ENCODE results near the gene CELF1. TPM values are rescaled to one million over a fixed set of nuclear protein-coding genes. Genes with fewer than 3 reads are reported as not detected.
"Not testable (repeated sequence)": the region's sequence is repeated elsewhere in the genome, so short reads cannot be mapped to it uniquely, and the experiment has no call there.

Gene CELF1
- total and polyA plus RNA-seq, 2 donors (not counting 1 experiment from before 2014, with no cell fraction given) = 52.0 to 153 TPM

GRCh38 chr11:47560426-47560825 lies 7.5 kb upstream of the CELF1 start:
- intact Hi-C loops (cut with micrococcal nuclease) = no loop called here
- peaks cover 10% of the 10 kb centered on the region for H3K4me1 Mint-ChIP-seq
- peaks cover 28% of the 10 kb centered on the region for H3K79me2 ChIP-seq (ENCODE audit: control insufficient read depth, insufficient read depth, low read length)
- no peaks in the 10 kb centered on the region for H3K36me3 ChIP-seq (replicated peaks in 1 of 2; ENCODE audit: control extremely low read depth in 1 of 2, control insufficient read depth in 1 of 2, extremely low read depth in 1 of 2, insufficient read depth in 2 of 2, low read length in 1 of 2)
- TF ChIP-seq EZH2 (IDR thresholded peaks at IDR 0.05; ENCODE audit: borderline replicate concordance, insufficient read depth, low read depth, low read length, poor library complexity, severe bottlenecking) (no peak), CTCF (IDR thresholded peaks at IDR 0.05) (no peak)
- H3K27ac Mint-ChIP-seq = no peak overlapping the region
- H3K27me3 ChIP-seq (replicated peaks in 1 of 4; ENCODE audit: control extremely low read depth in 1 of 4, control insufficient read depth in 3 of 4, insufficient read depth in 4 of 4, low read length in 3 of 4) = no peaks in the 10 kb centered on the region
- H3K4me2 ChIP-seq (replicated peaks; ENCODE audit: low read depth, low read length, poor library complexity, severe bottlenecking) = no peak overlapping the region
- DNase-seq = no peak
- no peak overlapping the region for H3K4me3 ChIP-seq (ENCODE audit: control extremely low read depth in 1 of 5, extremely low read depth in 1 of 5, insufficient read depth in 1 of 5, low read depth in 2 of 5, low read length in 4 of 5)
- ATAC-seq (ENCODE audit: low read depth) = no peak
- H3K9me3 Mint-ChIP-seq (ENCODE audit: insufficient read depth) = no peaks in the 10 kb centered on the region
- no peak overlapping the region for H3K27ac ChIP-seq (ENCODE audit: low read length in 2 of 2)
- H3K4me3 Mint-ChIP-seq = no peak overlapping the region
- no peaks in the 10 kb centered on the region for H3K27me3 Mint-ChIP-seq
- 95% methylated on average over 2 of the region's 2 CpGs for WGBS (ENCODE audit: insufficient coverage)
- peaks cover 3 to 9% of the 10 kb centered on the region in 2 donors for H3K4me1 ChIP-seq (ENCODE audit: control insufficient read depth in 2 of 2, insufficient read depth in 2 of 2, low read length in 2 of 2)
- H3K9ac ChIP-seq (ENCODE audit: low read length) = no peak overlapping the region
- H2AFZ ChIP-seq (ENCODE audit: insufficient read depth, low read depth, low read length, poor library complexity, severe bottlenecking) = no peak overlapping the region
- H4K20me1 ChIP-seq (ENCODE audit: control insufficient read depth, insufficient read depth, low read length, poor library complexity, severe bottlenecking) = no peaks in the 10 kb centered on the region
- ChIA-PET CTCF (interaction anchor here (0.7 kb wide), 1 partner anchor 75 kb away, joined by 3 read pairs; no protein-coding TSS in a partner anchor), POLR2A (interaction anchor here (1.1 kb wide), 1 partner anchor 17 kb away, joined by 6 read pairs; no protein-coding TSS in a partner anchor)
- H3K9me3 ChIP-seq (ENCODE audit: control extremely low read depth in 1 of 3, control insufficient read depth in 2 of 3, insufficient read depth in 1 of 3, low read length in 2 of 3) = no peaks in the 10 kb centered on the region

GRCh38 chr11:47558695-47559094 lies 5.8 kb upstream of the CELF1 start:
- no peaks in the 10 kb centered on the region for H3K36me3 ChIP-seq (replicated peaks in 1 of 2; ENCODE audit: control extremely low read depth in 1 of 2, control insufficient read depth in 1 of 2, extremely low read depth in 1 of 2, insufficient read depth in 2 of 2, low read length in 1 of 2)
- no peak overlapping the region for H3K27ac Mint-ChIP-seq
- H3K4me1 ChIP-seq (ENCODE audit: control insufficient read depth in 2 of 2, insufficient read depth in 2 of 2, low read length in 2 of 2) = peaks cover 0 to 2% of the 10 kb centered on the region in 2 donors
- intact Hi-C loops (cut with micrococcal nuclease) = loop anchor here (10.0 kb wide), 2 partner anchors 624 to 1624 kb away; partner anchors contain the start of gene CSTPP1
- H3K9me3 Mint-ChIP-seq (ENCODE audit: insufficient read depth) = no peaks in the 10 kb centered on the region
- ATAC-seq (ENCODE audit: low read depth) (no peak), DNase-seq (no peak)
- H3K27me3 Mint-ChIP-seq = no peaks in the 10 kb centered on the region
- H3K4me1 Mint-ChIP-seq = peaks cover 3% of the 10 kb centered on the region
- TF ChIP-seq EZH2 (IDR thresholded peaks at IDR 0.05; ENCODE audit: borderline replicate concordance, insufficient read depth, low read depth, low read length, poor library complexity, severe bottlenecking) (no peak), CTCF (IDR thresholded peaks at IDR 0.05) (no peak)
- no peak overlapping the region for H2AFZ ChIP-seq (ENCODE audit: insufficient read depth, low read depth, low read length, poor library complexity, severe bottlenecking)
- H3K9me3 ChIP-seq (ENCODE audit: control extremely low read depth in 1 of 3, control insufficient read depth in 2 of 3, insufficient read depth in 1 of 3, low read length in 2 of 3) = no peaks in the 10 kb centered on the region
- H3K9ac ChIP-seq (ENCODE audit: low read length) = no peak overlapping the region
- WGBS (ENCODE audit: insufficient coverage) = no CpG with 5 or more reads among the region's 1 CpG
- H3K79me2 ChIP-seq (ENCODE audit: control insufficient read depth, insufficient read depth, low read length) = peaks cover 21% of the 10 kb centered on the region
- CTCF ChIA-PET = interaction anchor here (0.7 kb wide), 1 partner anchor 25 kb away, joined by 3 read pairs; no protein-coding TSS in a partner anchor
- H4K20me1 ChIP-seq (ENCODE audit: control insufficient read depth, insufficient read depth, low read length, poor library complexity, severe bottlenecking) = no peaks in the 10 kb centered on the region
- H3K4me2 ChIP-seq (replicated peaks; ENCODE audit: low read depth, low read length, poor library complexity, severe bottlenecking) = no peak overlapping the region
- H3K4me3 Mint-ChIP-seq = no peak overlapping the region
- H3K27me3 ChIP-seq (replicated peaks in 1 of 4; ENCODE audit: control extremely low read depth in 1 of 4, control insufficient read depth in 3 of 4, insufficient read depth in 4 of 4, low read length in 3 of 4) = no peaks in the 10 kb centered on the region
- H3K27ac ChIP-seq (ENCODE audit: low read length in 2 of 2) = no peak overlapping the region
- H3K4me3 ChIP-seq (ENCODE audit: control extremely low read depth in 1 of 5, extremely low read depth in 1 of 5, insufficient read depth in 1 of 5, low read depth in 2 of 5, low read length in 4 of 5) = no peak overlapping the region
- POLR2A ChIA-PET = interaction anchor here (0.6 kb wide), 2 partner anchors 105 to 634 kb away, joined by 3 read pairs; no protein-coding TSS in a partner anchor

GRCh38 chr11:47557004-47557403 lies 4.1 kb upstream of the CELF1 start:
- H3K4me1 Mint-ChIP-seq = peaks cover 11% of the 10 kb centered on the region
- not testable (repeated sequence) for H3K27ac Mint-ChIP-seq; H3K4me3 ChIP-seq (ENCODE audit: control extremely low read depth in 1 of 5, extremely low read depth in 1 of 5, insufficient read depth in 1 of 5, low read depth in 2 of 5, low read length in 4 of 5); H3K4me3 Mint-ChIP-seq; H2AFZ ChIP-seq (ENCODE audit: insufficient read depth, low read depth, low read length, poor library complexity, severe bottlenecking); H3K9me3 ChIP-seq (ENCODE audit: control extremely low read depth in 1 of 3, control insufficient read depth in 2 of 3, insufficient read depth in 1 of 3, low read length in 2 of 3); H3K27me3 Mint-ChIP-seq; H3K4me2 ChIP-seq (replicated peaks; ENCODE audit: low read depth, low read length, poor library complexity, severe bottlenecking); ATAC-seq (ENCODE audit: low read depth); H3K27ac ChIP-seq (ENCODE audit: low read length in 2 of 2); H4K20me1 ChIP-seq (ENCODE audit: control insufficient read depth, insufficient read depth, low read length, poor library complexity, severe bottlenecking); H3K27me3 ChIP-seq (replicated peaks in 1 of 4; ENCODE audit: control extremely low read depth in 1 of 4, control insufficient read depth in 3 of 4, insufficient read depth in 4 of 4, low read length in 3 of 4); H3K9ac ChIP-seq (ENCODE audit: low read length); H3K9me3 Mint-ChIP-seq (ENCODE audit: insufficient read depth); DNase-seq; H3K36me3 ChIP-seq (replicated peaks in 1 of 2; ENCODE audit: control extremely low read depth in 1 of 2, control insufficient read depth in 1 of 2, extremely low read depth in 1 of 2, insufficient read depth in 2 of 2, low read length in 1 of 2)
- ChIA-PET POLR2A (interaction anchor here (0.7 kb wide), 1 partner anchor 78 kb away, joined by 3 read pairs; no protein-coding TSS in a partner anchor), CTCF (interaction anchor here (1.9 kb wide), 1 partner anchor 21 kb away, joined by 5 read pairs; the partner anchor contains the start of genes KBTBD4 and NDUFS3)
- H3K79me2 ChIP-seq (ENCODE audit: control insufficient read depth, insufficient read depth, low read length) = peaks cover 30% of the 10 kb centered on the region
- intact Hi-C loops (cut with micrococcal nuclease) = loop anchor here (10.0 kb wide), 2 partner anchors 622 to 1622 kb away; partner anchors contain the start of gene CSTPP1
- whole genome bisulfite sequencing (ENCODE audit: insufficient coverage) = 97% methylated on average over 8 of the region's 12 CpGs
- peaks cover 3 to 10% of the 10 kb centered on the region in 2 donors for H3K4me1 ChIP-seq (ENCODE audit: control insufficient read depth in 2 of 2, insufficient read depth in 2 of 2, low read length in 2 of 2)
